SKM-1 treated with dmso at 0.1 percent for 144 hours (cell line): ENCODE data around the gene OR5K1.

Experiments used
- DNase-seq: peaks from one replicate; lab custom pipeline; 2025; ENCODE audit not compliant: unreplicated experiment; lab: John Stamatoyannopoulos, UW

Gene OR5K1

DNA sequence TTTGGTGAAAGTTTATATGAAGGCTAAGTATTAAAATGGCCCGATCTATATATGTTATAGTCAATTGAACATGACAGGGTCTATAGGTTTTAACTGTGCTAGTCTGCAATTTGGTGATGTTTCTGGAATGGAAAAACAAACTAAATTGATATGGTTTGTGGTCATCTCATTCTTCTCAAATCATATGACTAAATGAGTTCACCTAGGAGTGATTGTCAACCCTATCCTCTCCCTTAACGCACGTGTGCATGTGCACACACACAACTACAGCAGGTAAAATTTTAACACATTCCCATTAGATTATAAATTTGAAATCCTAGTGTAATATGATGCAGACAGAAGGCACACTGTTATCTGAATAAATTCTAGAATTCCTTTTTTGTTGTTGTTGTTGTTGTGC lies 50.7 kb downstream of the OR5K1 start:
- no peak for DNase-seq

DNA sequence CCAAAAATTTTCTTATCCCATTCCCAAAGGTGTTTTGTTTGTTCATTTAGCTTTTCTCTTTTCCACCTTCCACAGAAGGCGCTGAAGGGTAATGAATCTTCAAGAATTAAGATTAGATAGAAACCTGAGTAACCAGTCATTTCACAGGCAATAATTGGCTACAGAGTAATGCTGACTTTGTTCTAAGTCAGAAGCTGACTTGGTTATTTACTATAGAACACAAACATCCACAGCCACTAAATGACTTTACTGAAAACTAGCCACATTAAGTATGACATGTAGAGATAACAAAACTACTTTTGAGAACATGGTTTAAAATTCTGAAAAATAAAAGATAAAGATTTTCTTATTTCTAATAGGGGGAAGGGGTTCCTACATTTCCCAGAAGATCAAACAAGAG lies 51.9 kb downstream of the OR5K1 start:
- no peak for DNase-seq

DNA sequence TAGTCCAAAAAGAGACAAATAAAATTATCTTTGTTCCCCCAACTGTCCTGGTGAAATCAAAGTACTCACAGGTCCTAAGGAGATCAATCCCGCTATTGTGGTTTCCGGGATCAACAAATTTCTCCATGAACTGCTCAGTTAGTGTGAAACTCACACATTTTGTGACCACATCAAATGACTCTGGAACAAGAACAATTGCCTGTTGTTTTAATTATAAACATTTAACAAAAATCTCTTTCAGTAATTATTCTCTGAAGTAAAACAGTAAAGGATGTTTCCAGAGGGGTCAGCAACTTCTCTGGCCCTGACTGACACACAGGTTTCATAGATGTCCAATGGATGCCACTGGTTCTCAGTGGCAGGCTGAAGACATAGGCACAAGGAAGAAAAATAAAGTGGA lies 55.8 kb downstream of the OR5K1 start:
- DNase-seq = no peak

DNA sequence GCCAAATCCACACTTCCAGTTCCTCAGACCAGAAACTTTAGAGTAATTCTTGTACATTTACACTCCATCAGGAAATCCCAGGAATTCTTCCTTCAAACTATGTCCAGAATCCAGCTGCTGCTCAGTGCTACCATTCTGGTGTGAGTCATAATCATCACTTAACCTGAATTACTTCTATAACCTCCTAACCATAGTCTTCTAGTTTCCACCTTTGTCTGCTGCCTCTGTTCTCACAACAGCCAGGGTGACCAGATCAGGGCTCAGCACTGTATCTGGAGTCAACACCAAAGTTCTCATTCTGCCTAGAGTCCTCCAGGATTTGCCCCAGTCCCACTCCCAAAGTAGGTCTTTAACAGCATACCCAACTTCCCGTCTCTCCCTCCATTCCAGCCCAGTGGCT lies 56.4 kb downstream of the OR5K1 start:
- DNase-seq = no peak

DNA sequence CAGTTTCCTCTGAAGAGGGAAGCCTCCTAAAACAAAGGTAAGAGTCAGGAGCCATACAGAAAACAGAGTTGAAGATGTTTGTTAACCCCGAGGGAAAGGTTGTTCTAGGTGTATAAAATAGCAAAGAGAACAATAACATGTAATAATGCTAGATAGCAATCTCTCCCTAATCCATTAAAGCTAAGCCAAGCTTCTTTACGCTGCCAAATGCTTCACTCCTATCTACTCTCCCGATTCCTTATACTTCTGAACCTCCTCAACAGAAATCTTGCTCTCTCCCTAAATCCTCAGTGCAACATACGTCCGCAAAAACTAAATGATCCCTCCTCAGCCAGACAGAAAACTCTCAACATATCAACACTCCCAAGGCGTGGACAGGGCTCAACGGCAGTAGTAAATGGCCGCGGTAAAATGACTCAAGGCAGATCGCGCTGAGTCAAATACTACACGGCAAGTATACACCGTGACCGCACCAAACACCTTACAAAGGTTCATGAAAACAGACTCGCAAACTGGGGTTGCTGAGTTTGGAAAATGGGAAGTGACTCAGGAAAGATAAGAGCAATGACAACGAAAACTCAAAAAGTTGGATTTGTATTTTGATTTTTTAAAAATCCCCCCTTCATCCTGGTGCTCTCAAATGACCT lies 59.0 kb downstream of the OR5K1 start:
- DNase-seq = no peak
